GM23338 (cell line): ENCODE measurements around the gene KREMEN2.

Source experiments
- CREB1 ChIP-seq: fragments of 250-450 bp; sonication (Bioruptor Pico); IDR thresholded peaks from 2 replicates; pipeline ENCODE4 v1.5.0; 2020; ENCODE audit warnings: low read depth, mild to moderate bottlenecking, moderate library complexity
- CTCF ChIP-seq, 2 experiments: fragments of 200-600 bp in 1 of 2; sonication (generic) in 1 of 2; conservative IDR thresholded peaks; 2 replicates each; pipeline versions ENCODE4 v1.5.1 to v1.6.1; 2016 to 2017; ENCODE audit warnings: antibody characterized with exemption in 2 of 2, low read depth in 2 of 2, mild to moderate bottlenecking in 2 of 2, moderate library complexity in 1 of 2
- EZH2 ChIP-seq: fragments of 200-600 bp; sonication (generic); IDR thresholded peaks from one replicate; pipeline ENCODE4 v1.8.0; 2017; ENCODE audit warnings: antibody characterized with exemption, mild to moderate bottlenecking, low read depth; ENCODE audit not compliant: unreplicated experiment
- EZH2phosphoT487 ChIP-seq: fragments of 200-600 bp; sonication (generic); IDR thresholded peaks from one replicate; pipeline ENCODE4 v1.8.1; 2018; ENCODE audit warnings: antibody characterized with exemption; ENCODE audit not compliant: unreplicated experiment
- JUNB ChIP-seq: IDR thresholded peaks from one replicate; pipeline ENCODE4 v1.6.1; 2016; ENCODE audit warnings: antibody characterized with exemption; ENCODE audit not compliant: unreplicated experiment
- POLR2AphosphoS5 ChIP-seq: IDR thresholded peaks from 2 replicates; pipeline ENCODE4 v1.6.1; 2016; ENCODE audit warnings: antibody characterized with exemption, low read depth
- REST ChIP-seq: IDR thresholded peaks from one replicate; pipeline ENCODE4 v1.6.1; 2018; ENCODE audit warnings: antibody characterized with exemption; ENCODE audit not compliant: unreplicated experiment
- STAT1 ChIP-seq: IDR thresholded peaks from one replicate; pipeline ENCODE4 v1.6.1; 2016; ENCODE audit warnings: antibody characterized with exemption; ENCODE audit not compliant: unreplicated experiment
- ZNF114 ChIP-seq: fragments of 250-450 bp; sonication (Bioruptor Pico); IDR thresholded peaks from 2 replicates; pipeline ENCODE4 v1.5.0; 2020; ENCODE audit warnings: mild to moderate bottlenecking, moderate library complexity
- ZNF331 ChIP-seq: fragments of 250-450 bp; sonication (Bioruptor Pico); IDR thresholded peaks from 2 replicates; pipeline ENCODE4 v1.5.0; 2020; ENCODE audit warnings: low read depth, mild to moderate bottlenecking, moderate library complexity

- no peak for TF ChIP-seq CTCF (conservative IDR thresholded peaks at IDR 0.05; ENCODE audit: low read depth in 2 of 2)
- no peak for TF ChIP-seq EZH2
- no peak for TF ChIP-seq STAT1
- no peak for TF ChIP-seq JUNB
- no peak for TF ChIP-seq EZH2phosphoT487
- TF ChIP-seq ZNF331 (CRISPR knock-in tag) = no peak
- no peak for TF ChIP-seq REST
- TF ChIP-seq POLR2AphosphoS5 = no peak
- no peak for TF ChIP-seq CREB1 (CRISPR knock-in tag)
- no peak for TF ChIP-seq ZNF114 (CRISPR knock-in tag)
Measured at GRCh38 chr16:2987286-2987685, 23.2 kb downstream of the KREMEN2 start.
